Smooth muscle cell (in vitro differentiated cells): ENCODE data around the gene CAPNS1. TPM values are rescaled to one million over a fixed set of nuclear protein-coding genes. Genes with fewer than 3 reads are reported as not detected.

ENCODE experiments used
- DNase-seq: peaks from one replicate; lab custom pipeline; 2025; ENCODE audit not compliant: unreplicated experiment; lab: John Stamatoyannopoulos, UW
- H2AFZ ChIP-seq: fragments of 200-600 bp; sonication (generic); 2 replicates; pipeline ENCODE4 v1.6.0; 2016; ENCODE audit warnings: antibody characterized with exemption, low read depth, mild to moderate bottlenecking
- H3F3A ChIP-seq: fragments of 200-600 bp; sonication (generic); 2 replicates; pipeline ENCODE4 v1.6.0; 2017; ENCODE audit warnings: antibody characterized with exemption, low read depth
- H3K27ac ChIP-seq: fragments of 200-600 bp; sonication (generic); 2 replicates; pipeline ENCODE4 v1.5.1; 2016; ENCODE audit warnings: low read depth, mild to moderate bottlenecking
- H3K27me3 ChIP-seq: fragments of 200-600 bp; sonication (generic); 2 replicates; pipeline ENCODE4 v1.6.1; 2016; ENCODE audit warnings: low read depth, mild to moderate bottlenecking
- H3K36me3 ChIP-seq: fragments of 200-600 bp; sonication (generic); 2 replicates; pipeline ENCODE4 v1.5.1; 2016; ENCODE audit warnings: low read depth
- H3K4me1 ChIP-seq: fragments of 200-600 bp; sonication (generic); 2 replicates; pipeline ENCODE4 v1.5.1; 2016; ENCODE audit warnings: low read depth
- H3K4me2 ChIP-seq: fragments of 200-600 bp; sonication (generic); 2 replicates; pipeline ENCODE4 v1.6.0; 2016; ENCODE audit warnings: mild to moderate bottlenecking
- H3K4me3 ChIP-seq: fragments of 200-600 bp; sonication (generic); 2 replicates; pipeline ENCODE4 v1.5.1; 2016; ENCODE audit warnings: mild to moderate bottlenecking
- H3K79me2 ChIP-seq: fragments of 200-600 bp; sonication (generic); 2 replicates; pipeline ENCODE4 v1.6.0; 2016; ENCODE audit warnings: low read depth, mild to moderate bottlenecking
- H3K9ac ChIP-seq: fragments of 200-600 bp; sonication (generic); 2 replicates; pipeline ENCODE4 v1.6.0; 2016; ENCODE audit warnings: low read depth
- H3K9me3 ChIP-seq: fragments of 200-600 bp; sonication (generic); replicated peaks from 2 replicates; pipeline ENCODE4 v1.5.1; 2016; ENCODE audit warnings: low read depth
- H4K20me1 ChIP-seq: fragments of 200-600 bp; sonication (generic); 2 replicates; pipeline ENCODE4 v1.6.0; 2016; ENCODE audit warnings: low read depth
- WGBS: methylation state at CpG from one replicate; pipeline ENCODE4 v1.1.7; 2016; ENCODE audit warnings: low lambda C conversion rate; 5-methylcytosine and 5-hydroxymethylcytosine counted together
- polyA plus RNA-seq: library from polyadenylated mRNA; unstranded; fragments of >200 nt; fragmentation: Nextera tagmentation; extraction: Ambion mirVana; gene quantifications from 2 replicates; pipeline ENCODE4 v1.2.1, GENCODE V29; 2016
- total RNA-seq: library from RNA; depleted of rRNA; stranded (reverse); fragments of >200 nt; gene quantifications from 2 replicates; pipeline ENCODE4 v1.2.3, GENCODE V29; 2014
- TF ChIP-seq, protein P1 (sequence below): fragments of 200-600 bp; sonication (generic); IDR thresholded peaks from 2 replicates; pipeline ENCODE4 v1.5.1; 2017; ENCODE audit warnings: borderline replicate concordance, mild to moderate bottlenecking, antibody characterized with exemption; ENCODE audit not compliant: insufficient read depth, poor library complexity, severe bottlenecking

CAPNS1 gene
- total and polyA plus RNA-seq, 2 experiments from 2014 or later = 183 to 383 TPM

DNA sequence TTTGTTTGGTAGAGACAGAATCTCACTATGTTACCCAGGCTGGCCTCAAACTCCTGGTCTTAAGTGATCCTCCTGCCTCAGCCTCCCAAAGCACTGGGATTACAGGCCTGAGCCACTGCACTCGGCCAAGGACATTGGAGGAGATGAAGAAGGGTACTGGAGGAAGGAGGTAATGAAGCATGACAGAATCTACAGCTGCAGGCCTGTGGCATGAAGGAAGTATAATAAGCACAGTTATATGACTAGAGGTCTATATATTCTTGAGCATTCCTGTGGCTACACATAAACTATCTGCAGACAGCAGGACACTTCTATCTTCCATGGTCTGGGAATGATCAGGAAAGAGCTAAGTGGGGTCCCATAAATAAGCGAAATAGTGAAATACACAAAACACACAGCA, 56.4 kb downstream of the CAPNS1 start:
- H3K9me3 ChIP-seq = no peaks in the 10 kb centered on the region
- no peak overlapping the region for H3K4me3 ChIP-seq
- 89% methylated on average over 2 of the region's 2 CpGs for WGBS
- H3K27me3 ChIP-seq = no peaks in the 10 kb centered on the region
- H3K27ac ChIP-seq = no peak overlapping the region
- TF ChIP-seq, protein P1, sequence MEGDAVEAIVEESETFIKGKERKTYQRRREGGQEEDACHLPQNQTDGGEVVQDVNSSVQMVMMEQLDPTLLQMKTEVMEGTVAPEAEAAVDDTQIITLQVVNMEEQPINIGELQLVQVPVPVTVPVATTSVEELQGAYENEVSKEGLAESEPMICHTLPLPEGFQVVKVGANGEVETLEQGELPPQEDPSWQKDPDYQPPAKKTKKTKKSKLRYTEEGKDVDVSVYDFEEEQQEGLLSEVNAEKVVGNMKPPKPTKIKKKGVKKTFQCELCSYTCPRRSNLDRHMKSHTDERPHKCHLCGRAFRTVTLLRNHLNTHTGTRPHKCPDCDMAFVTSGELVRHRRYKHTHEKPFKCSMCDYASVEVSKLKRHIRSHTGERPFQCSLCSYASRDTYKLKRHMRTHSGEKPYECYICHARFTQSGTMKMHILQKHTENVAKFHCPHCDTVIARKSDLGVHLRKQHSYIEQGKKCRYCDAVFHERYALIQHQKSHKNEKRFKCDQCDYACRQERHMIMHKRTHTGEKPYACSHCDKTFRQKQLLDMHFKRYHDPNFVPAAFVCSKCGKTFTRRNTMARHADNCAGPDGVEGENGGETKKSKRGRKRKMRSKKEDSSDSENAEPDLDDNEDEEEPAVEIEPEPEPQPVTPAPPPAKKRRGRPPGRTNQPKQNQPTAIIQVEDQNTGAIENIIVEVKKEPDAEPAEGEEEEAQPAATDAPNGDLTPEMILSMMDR = no peak
- no peak overlapping the region for H3K4me2 ChIP-seq
- no peaks in the 10 kb centered on the region for H3K4me1 ChIP-seq
- no peaks in the 10 kb centered on the region for H3K79me2 ChIP-seq
- H2AFZ ChIP-seq = no peak overlapping the region
- no peaks in the 10 kb centered on the region for H4K20me1 ChIP-seq
- no peaks in the 10 kb centered on the region for H3K36me3 ChIP-seq
- no peak overlapping the region for H3K9ac ChIP-seq
- DNase-seq = no peak
- no peaks in the 10 kb centered on the region for H3F3A ChIP-seq

DNA sequence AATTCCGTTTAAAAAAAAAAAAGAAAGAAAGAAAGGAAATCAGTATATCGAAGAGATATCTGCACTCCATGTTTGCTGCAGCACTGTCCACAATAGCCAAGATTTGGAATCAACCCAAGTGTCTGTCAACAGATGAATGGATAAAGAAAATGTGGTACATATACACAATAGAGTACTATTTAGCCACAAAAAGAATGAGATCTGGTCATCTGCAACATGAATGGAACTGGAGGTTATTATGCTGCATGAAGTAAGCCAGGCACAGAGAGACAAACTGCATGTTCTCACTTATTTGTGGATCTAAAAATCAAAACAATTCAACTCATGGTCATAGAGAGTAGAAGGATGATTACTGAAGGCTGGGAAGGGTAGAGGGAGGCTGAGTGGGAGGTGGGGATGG, 58.3 kb downstream of the CAPNS1 start:
- WGBS = 98% methylated on average over 2 of the region's 2 CpGs
- no peaks in the 10 kb centered on the region for H3F3A ChIP-seq
- H3K4me3 ChIP-seq = no peak overlapping the region
- H3K27ac ChIP-seq = no peak overlapping the region
- no peaks in the 10 kb centered on the region for H4K20me1 ChIP-seq
- H3K9ac ChIP-seq = no peak overlapping the region
- no peaks in the 10 kb centered on the region for H3K79me2 ChIP-seq
- H2AFZ ChIP-seq = no peak overlapping the region
- no peaks in the 10 kb centered on the region for H3K36me3 ChIP-seq
- H3K4me2 ChIP-seq = no peak overlapping the region
- no peaks in the 10 kb centered on the region for H3K4me1 ChIP-seq
- no peaks in the 10 kb centered on the region for H3K27me3 ChIP-seq
- no peak for DNase-seq
- TF ChIP-seq, protein P1 = no peak
- H3K9me3 ChIP-seq = no peaks in the 10 kb centered on the region

Other genes with a start within 250 kb of the CAPNS1 start
- 4.2 and 4.9 TPM in 2 replicates for gene NFKBID, start 239.5 kb upstream of the CAPNS1 start, total RNA-seq
- gene NFKBID, start 239.5 kb upstream of the CAPNS1 start, polyA plus RNA-seq = 9.0 and 11.1 TPM in 2 replicates
- gene HCST, start 237.5 kb upstream of the CAPNS1 start, total RNA-seq = 0.81 TPM in 1 of 2 replicates, not detected in the other
- 2.6 and 3.4 TPM in 2 replicates for gene HCST, start 237.5 kb upstream of the CAPNS1 start, polyA plus RNA-seq
- not detected in 2 replicates for gene TYROBP, start 231.8 kb upstream of the CAPNS1 start, total RNA-seq
- not detected in 2 replicates for gene TYROBP, start 231.8 kb upstream of the CAPNS1 start, polyA plus RNA-seq
- 6.0 and 6.2 TPM in 2 replicates for gene LRFN3, start 203.7 kb upstream of the CAPNS1 start, total RNA-seq
- gene LRFN3, start 203.7 kb upstream of the CAPNS1 start, polyA plus RNA-seq = 15.3 and 15.5 TPM in 2 replicates
- 24.0 TPM in 2 replicates for gene SDHAF1, start 144.9 kb upstream of the CAPNS1 start, total RNA-seq
- gene SDHAF1, start 144.9 kb upstream of the CAPNS1 start, polyA plus RNA-seq = 27.1 and 27.7 TPM in 2 replicates
- 1.1 and 1.9 TPM in 2 replicates for gene SYNE4, start 131.3 kb upstream of the CAPNS1 start, total RNA-seq
- gene SYNE4, start 131.3 kb upstream of the CAPNS1 start, polyA plus RNA-seq = 2.6 and 8.8 TPM in 2 replicates
- 26.2 and 35.4 TPM in 2 replicates for gene ALKBH6, start 125.9 kb upstream of the CAPNS1 start, total RNA-seq
- gene ALKBH6, start 125.9 kb upstream of the CAPNS1 start, polyA plus RNA-seq = 36.1 and 37.4 TPM in 2 replicates
- 3.7 and 10.7 TPM in 2 replicates for gene CLIP3, start 107.2 kb upstream of the CAPNS1 start, total RNA-seq
- gene CLIP3, start 107.2 kb upstream of the CAPNS1 start, polyA plus RNA-seq = 35.2 and 36.7 TPM in 2 replicates
- 9.3 and 13.1 TPM in 2 replicates for gene THAP8, start 85.8 kb upstream of the CAPNS1 start, total RNA-seq
- 13.1 and 22.9 TPM in 2 replicates for gene THAP8, start 85.8 kb upstream of the CAPNS1 start, polyA plus RNA-seq
- gene WDR62, start 85.2 kb upstream of the CAPNS1 start, total RNA-seq = 1.0 and 1.5 TPM in 2 replicates
- gene WDR62, start 85.2 kb upstream of the CAPNS1 start, polyA plus RNA-seq = 2.1 and 4.6 TPM in 2 replicates
- gene OVOL3, start 28.9 kb upstream of the CAPNS1 start, total RNA-seq = not detected in 2 replicates
- not detected in 2 replicates for gene OVOL3, start 28.9 kb upstream of the CAPNS1 start, polyA plus RNA-seq
- 33.3 and 102 TPM in 2 replicates for gene POLR2I, start 25.2 kb upstream of the CAPNS1 start, total RNA-seq
- 132 and 172 TPM in 2 replicates for gene POLR2I, start 25.2 kb upstream of the CAPNS1 start, polyA plus RNA-seq
- 104 and 146 TPM in 2 replicates for gene TBCB, start 24.6 kb upstream of the CAPNS1 start, total RNA-seq
- 234 and 241 TPM in 2 replicates for gene TBCB, start 24.6 kb upstream of the CAPNS1 start, polyA plus RNA-seq
- gene COX7A1, start 12.4 kb downstream of the CAPNS1 start, total RNA-seq = not detected in 2 replicates
- gene COX7A1, start 12.4 kb downstream of the CAPNS1 start, polyA plus RNA-seq = 1.5 TPM in 1 of 2 replicates, not detected in the other
- 4.5 and 8.6 TPM in 2 replicates for gene ZNF565, start 74.6 kb downstream of the CAPNS1 start, total RNA-seq
- gene ZNF565, start 74.6 kb downstream of the CAPNS1 start, polyA plus RNA-seq = 2.6 and 4.7 TPM in 2 replicates
- 155 and 161 TPM in 2 replicates for gene ZNF146, start 75.0 kb downstream of the CAPNS1 start, total RNA-seq
- 49.4 and 57.5 TPM in 2 replicates for gene ZNF146, start 75.0 kb downstream of the CAPNS1 start, polyA plus RNA-seq
- gene ZFP14, start 239.1 kb downstream of the CAPNS1 start, total RNA-seq = 1.8 and 2.0 TPM in 2 replicates
- gene ZFP14, start 239.1 kb downstream of the CAPNS1 start, polyA plus RNA-seq = 1.3 and 1.8 TPM in 2 replicates